ENCODE results near the gene PRRX2.
"Not testable (repeated sequence)": the region's sequence is repeated elsewhere in the genome, so short reads cannot be mapped to it uniquely, and the experiment has no call there.

PRRX2 gene

GRCh38 chr9:129655154-129655553 lies 10.3 kb upstream of the PRRX2 start:
- DNase-seq: no peak

GRCh38 chr9:129655696-129656095 lies 9.8 kb upstream of the PRRX2 start:
- DNase-seq: no peak

- DNase-seq: no peak
Observed at GRCh38 chr9:129656795-129657390, 8.6 kb upstream of the PRRX2 start.

- no peak for DNase-seq
Observed at GRCh38 chr9:129661029-129661428, 4.4 kb upstream of the PRRX2 start.

- not testable (repeated sequence) for DNase-seq
Observed at GRCh38 chr9:129662239-129662638, 3.2 kb upstream of the PRRX2 start.

GRCh38 chr9:129664746-129665388 lies 580 bp upstream of the PRRX2 start:
- no peak for DNase-seq

GRCh38 chr9:129665814-129666520 lies 520 bp downstream of the PRRX2 start:
- DNase-seq: no peak

GRCh38 chr9:129666575-129666974 lies 1.1 kb downstream of the PRRX2 start:
- DNase-seq: no peak

GRCh38 chr9:129667378-129667777 lies 1.9 kb downstream of the PRRX2 start:
- no peak for DNase-seq

GRCh38 chr9:129667850-129668249 lies 2.4 kb downstream of the PRRX2 start:
- no peak for DNase-seq

- no peak for DNase-seq
Observed at GRCh38 chr9:129669141-129669718, 3.8 kb downstream of the PRRX2 start.

GRCh38 chr9:129669946-129670345 lies 4.5 kb downstream of the PRRX2 start:
- DNase-seq: no peak

- DNase-seq: no peak
Observed at GRCh38 chr9:129671065-129671464, 5.6 kb downstream of the PRRX2 start.

- DNase-seq: no peak
Observed at GRCh38 chr9:129671519-129671918, 6.1 kb downstream of the PRRX2 start.

- no peak for DNase-seq
Observed at GRCh38 chr9:129672702-129673101, 7.3 kb downstream of the PRRX2 start.

- no peak for DNase-seq
Observed at GRCh38 chr9:129673602-129674001, 8.2 kb downstream of the PRRX2 start.

- no peak for DNase-seq
Observed at GRCh38 chr9:129674229-129674628, 8.8 kb downstream of the PRRX2 start.

- no peak for DNase-seq
Observed at GRCh38 chr9:129675620-129676019, 10.2 kb downstream of the PRRX2 start.

- no peak for DNase-seq
Observed at GRCh38 chr9:129676287-129676686, 10.8 kb downstream of the PRRX2 start.

- no peak for DNase-seq
Observed at GRCh38 chr9:129676975-129677374, 11.5 kb downstream of the PRRX2 start.

- DNase-seq: no peak
Observed at GRCh38 chr9:129677456-129677855, 12.0 kb downstream of the PRRX2 start.

- DNase-seq: no peak
Observed at GRCh38 chr9:129678844-129679243, 13.4 kb downstream of the PRRX2 start.

GRCh38 chr9:129679537-129679936 lies 14.1 kb downstream of the PRRX2 start:
- no peak for DNase-seq

GRCh38 chr9:129681924-129682323 lies 16.5 kb downstream of the PRRX2 start:
- DNase-seq: no peak
